Adipocyte (in vitro differentiated cells): ENCODE results near the gene SMIM29.
"Not testable (repeated sequence)": the region's sequence is repeated elsewhere in the genome, so short reads cannot be mapped to it uniquely, and the experiment has no call there.

Experiments used
- DNase-seq: peaks from one replicate; pipeline ENCODE4 v3.0.0-alpha.2; 2015; ENCODE audit warnings: low read depth
- H3K27me3 ChIP-seq: replicated peaks from 2 replicates; pipeline ENCODE4 v1.7.0; 2013; ENCODE audit warnings: mild to moderate bottlenecking, low read length, moderate library complexity; ENCODE audit not compliant: control insufficient read depth, insufficient read depth
- H3K36me3 ChIP-seq: 2 replicates; pipeline ENCODE4 v1.7.0; 2013; ENCODE audit warnings: low read length, mild to moderate bottlenecking, moderate library complexity; ENCODE audit not compliant: control insufficient read depth, insufficient read depth, severe bottlenecking
- H3K4me1 ChIP-seq: 2 replicates; pipeline ENCODE4 v1.7.0; 2013; ENCODE audit warnings: mild to moderate bottlenecking, low read length, moderate library complexity; ENCODE audit not compliant: control insufficient read depth, insufficient read depth
- H3K4me3 ChIP-seq: 2 replicates; pipeline ENCODE4 v1.7.0; 2013; ENCODE audit warnings: mild to moderate bottlenecking, low read length, moderate library complexity
- H3K9ac ChIP-seq: 2 replicates; pipeline ENCODE4 v1.7.0; 2013; ENCODE audit warnings: mild to moderate bottlenecking, low read length, moderate library complexity
- H3K9me3 ChIP-seq: 2 replicates; pipeline ENCODE4 v1.7.0; 2013; ENCODE audit warnings: mild to moderate bottlenecking, low read length, moderate library complexity; ENCODE audit not compliant: control insufficient read depth

Gene SMIM29

GRCh38 chr6:34277763-34278112 is 28.9 kb upstream of the SMIM29 start:
- H3K4me3 ChIP-seq = no peak overlapping the region
- no peaks in the 10 kb centered on the region for H3K36me3 ChIP-seq
- peaks cover 5% of the 10 kb centered on the region for H3K4me1 ChIP-seq
- H3K9ac ChIP-seq = no peak overlapping the region
- H3K27me3 ChIP-seq = no peaks in the 10 kb centered on the region
- no peaks in the 10 kb centered on the region for H3K9me3 ChIP-seq
- DNase-seq = no peak

- Histone ChIP-seq H3K4me1 (peaks cover 5% of the 10 kb centered on the region), H3K9me3 (no peaks in the 10 kb centered on the region), H3K27me3 (no peaks in the 10 kb centered on the region), H3K4me3 (no peak overlapping the region), H3K9ac (no peak overlapping the region), H3K36me3 (no peaks in the 10 kb centered on the region)
- DNase-seq = no peak
Observed at GRCh38 chr6:34276881-34277762, 28.3 kb upstream of the SMIM29 start.

DNA sequence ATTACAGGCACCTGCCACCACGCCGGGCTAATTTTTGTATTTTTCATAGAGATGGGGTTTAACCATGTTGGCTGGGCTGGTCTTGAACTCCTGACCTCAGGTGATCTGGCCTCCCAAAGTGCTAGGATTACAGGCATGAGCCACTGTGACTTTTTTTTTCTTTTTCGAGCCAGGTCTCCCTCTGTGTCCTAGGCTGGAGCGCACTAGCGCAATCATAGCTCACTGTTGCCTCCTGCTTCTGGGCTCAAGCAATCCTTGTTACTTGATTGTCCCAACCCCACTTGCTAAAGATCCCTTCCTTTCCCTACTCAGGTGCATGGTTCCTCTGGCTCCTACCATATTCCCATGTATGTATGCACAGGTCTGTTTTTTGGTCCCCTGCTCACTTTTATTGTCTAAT is 27.4 kb upstream of the SMIM29 start:
- no peak overlapping the region for H3K9ac ChIP-seq
- no peaks in the 10 kb centered on the region for H3K9me3 ChIP-seq
- H3K36me3 ChIP-seq = no peaks in the 10 kb centered on the region
- no peak for DNase-seq
- H3K4me1 ChIP-seq = peaks cover 5% of the 10 kb centered on the region
- H3K27me3 ChIP-seq = no peaks in the 10 kb centered on the region
- H3K4me3 ChIP-seq = no peak overlapping the region

GRCh38 chr6:34275128-34275804 is 26.5 kb upstream of the SMIM29 start:
- no peaks in the 10 kb centered on the region for H3K9me3 ChIP-seq

GRCh38 chr6:34274129-34274528 is 25.3 kb upstream of the SMIM29 start:
- Histone ChIP-seq H3K9me3 (no peaks in the 10 kb centered on the region), H3K36me3 (no peaks in the 10 kb centered on the region), H3K27me3 (no peaks in the 10 kb centered on the region), H3K4me3 (no peak overlapping the region), H3K4me1 (peaks cover 5% of the 10 kb centered on the region), H3K9ac (no peak overlapping the region)
- DNase-seq = no peak

More at GRCh38 chr6:34275128-34275804, 26.5 kb upstream of the SMIM29 start:
- no peak for DNase-seq
- Histone ChIP-seq H3K27me3 (no peaks in the 10 kb centered on the region), H3K4me3 (no peak overlapping the region), H3K9ac (no peak overlapping the region), H3K36me3 (no peaks in the 10 kb centered on the region), H3K4me1 (peaks cover 5% of the 10 kb centered on the region)

GRCh38 chr6:34273242-34273805 is 24.5 kb upstream of the SMIM29 start:
- DNase-seq = no peak
- H3K4me3 ChIP-seq = no peak overlapping the region
- H3K9ac ChIP-seq = no peak overlapping the region
- H3K9me3 ChIP-seq = no peaks in the 10 kb centered on the region
- H3K4me1 ChIP-seq = peaks cover 5% of the 10 kb centered on the region
- H3K27me3 ChIP-seq = no peaks in the 10 kb centered on the region
- H3K36me3 ChIP-seq = no peaks in the 10 kb centered on the region

- no peak overlapping the region for H3K9ac ChIP-seq
- no peaks in the 10 kb centered on the region for H3K36me3 ChIP-seq
- no peaks in the 10 kb centered on the region for H3K9me3 ChIP-seq
- H3K27me3 ChIP-seq = no peaks in the 10 kb centered on the region
- no peak overlapping the region for H3K4me3 ChIP-seq
- no peak for DNase-seq
- peaks cover 5% of the 10 kb centered on the region for H3K4me1 ChIP-seq
Observed at GRCh38 chr6:34272013-34272926, 23.5 kb upstream of the SMIM29 start.

DNA sequence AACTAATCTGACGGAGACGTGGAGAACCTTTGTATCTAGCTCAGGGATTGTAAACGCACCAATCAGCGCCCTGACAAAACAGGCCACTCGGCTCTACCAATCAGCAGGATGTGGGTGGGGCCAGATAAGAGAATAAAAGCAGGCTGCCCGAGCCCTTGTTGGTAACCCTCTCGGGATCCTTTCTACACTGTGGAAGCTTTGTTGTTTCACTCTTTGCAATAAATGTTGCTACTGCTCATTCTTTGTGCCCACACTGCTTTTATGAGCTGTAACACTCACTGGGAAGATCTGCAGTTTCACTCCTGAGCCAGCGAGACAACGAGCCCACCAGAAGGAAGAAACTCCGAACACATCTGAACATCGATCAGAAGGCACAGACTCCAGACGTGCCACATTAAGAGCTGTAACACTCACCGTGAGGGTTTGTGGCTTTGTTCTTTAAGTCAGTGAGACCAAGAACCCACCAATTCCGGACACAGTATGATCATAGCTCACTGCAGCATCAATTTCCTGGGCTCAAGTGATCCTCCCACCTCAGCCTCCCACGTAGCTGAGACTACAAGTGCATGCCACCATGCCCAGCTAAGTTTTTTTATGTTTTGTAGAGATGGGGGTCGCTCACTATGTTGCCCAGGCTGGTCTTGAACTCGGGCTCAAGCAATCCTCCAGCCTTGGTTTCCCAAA is 21.0 kb upstream of the SMIM29 start:
- H3K9me3 ChIP-seq, H3K4me1 ChIP-seq, H3K27me3 ChIP-seq, H3K9ac ChIP-seq, H3K36me3 ChIP-seq, H3K4me3 ChIP-seq, DNase-seq: not testable (repeated sequence)

DNA sequence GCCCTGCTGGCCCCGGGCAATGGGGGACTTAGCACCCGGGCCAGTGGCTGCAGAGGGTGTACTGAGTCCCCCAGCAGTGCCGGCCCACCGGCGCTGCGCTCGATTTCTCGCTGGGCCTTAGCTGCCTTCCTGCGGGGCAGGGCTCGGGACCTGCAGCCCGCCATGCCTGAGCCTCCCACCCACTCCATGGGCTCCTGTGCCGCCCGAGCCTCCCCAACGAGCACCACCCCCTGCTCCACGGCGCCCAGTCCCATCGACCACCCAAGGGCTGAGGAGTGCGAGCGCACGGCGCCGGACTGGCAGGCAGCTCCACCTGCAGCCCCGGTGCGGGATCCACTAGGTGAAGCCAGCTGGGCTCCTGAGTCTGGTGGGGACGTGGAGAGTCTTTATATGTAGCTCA is 20.3 kb upstream of the SMIM29 start:
- H3K27me3 ChIP-seq, H3K4me3 ChIP-seq, H3K9me3 ChIP-seq, H3K36me3 ChIP-seq, DNase-seq, H3K4me1 ChIP-seq, H3K9ac ChIP-seq: not testable (repeated sequence)

DNA sequence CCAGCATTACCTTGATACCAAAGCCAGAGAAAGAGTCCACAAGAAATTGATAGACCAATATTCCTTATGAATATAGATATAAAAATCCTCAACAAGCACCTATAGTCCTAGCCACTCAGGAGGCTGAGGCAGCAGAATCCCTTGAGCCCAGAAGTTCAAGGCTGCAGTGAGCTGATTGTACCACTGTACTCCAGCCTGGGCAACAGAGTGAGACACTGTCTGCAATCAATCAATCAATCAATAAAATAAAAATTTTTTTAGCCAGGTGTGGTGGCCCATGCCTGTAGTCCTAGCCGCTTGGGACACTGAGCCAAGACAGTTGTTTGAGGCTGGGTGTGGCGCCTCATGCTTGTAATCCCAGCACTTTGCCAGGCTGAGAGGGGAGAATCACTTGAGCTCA is 18.9 kb upstream of the SMIM29 start:
- no peak overlapping the region for H3K4me3 ChIP-seq
- DNase-seq = no peak
- no peak overlapping the region for H3K9ac ChIP-seq

More for the DNA sequence above, 18.9 kb upstream of the SMIM29 start:
- no peaks in the 10 kb centered on the region for H3K27me3 ChIP-seq
- no peaks in the 10 kb centered on the region for H3K36me3 ChIP-seq
- H3K4me1 ChIP-seq = no peaks in the 10 kb centered on the region
- H3K9me3 ChIP-seq = peaks cover 9% of the 10 kb centered on the region
